Heart right ventricle (tissue), 16 donors: ENCODE measurements around the gene RRM2. TPM values are rescaled to one million over a fixed set of nuclear protein-coding genes. Genes with fewer than 3 reads are reported as not detected.

Source experiments
- ATAC-seq, 8 donors: fragments of 200-7000 bp; cut with Tn5 transposase; one replicate each; pipeline ENCODE4 v1.9.1; 2020; ENCODE audit warnings: mild to moderate bottlenecking in 8 of 8, moderate library complexity in 8 of 8, moderate number of reproducible peaks in 1 of 8
- DNase-seq, 2 donors: peaks; one replicate each; pipeline ENCODE4 v3.0.0-alpha.2; 2020
- H3K27ac ChIP-seq, 10 donors: fragments of 200-600 bp; sonication (generic) in 2 of 10; one replicate each; pipeline versions ENCODE4 v1.5.0 to v1.8.0; 2020 to 2022; ENCODE audit warnings: mild to moderate bottlenecking in 3 of 10
- H3K27me3 ChIP-seq, 7 donors: fragments of 200-600 bp; one replicate each; pipeline ENCODE4 v1.8.0; 2021 to 2022; ENCODE audit warnings: mild to moderate bottlenecking in 2 of 7
- H3K36me3 ChIP-seq, 9 donors: fragments of 200-600 bp; sonication (generic) in 1 of 9; one replicate each; pipeline versions ENCODE4 v1.5.0 to v1.8.0; 2020 to 2022; ENCODE audit warnings: mild to moderate bottlenecking in 2 of 9
- H3K4me1 ChIP-seq, 9 donors: fragments of 200-600 bp; sonication (generic) in 1 of 9; one replicate each; pipeline versions ENCODE4 v1.5.0 to v1.8.0; 2020 to 2022; ENCODE audit warnings: mild to moderate bottlenecking in 4 of 9
- H3K4me3 ChIP-seq, 10 donors: fragments of 200-600 bp; sonication (generic) in 2 of 10; one replicate each; pipeline versions ENCODE4 v1.5.0 to v1.8.0; 2020 to 2022; ENCODE audit warnings: mild to moderate bottlenecking in 7 of 10, moderate library complexity in 2 of 10
- H3K9me3 ChIP-seq, 11 donors: fragments of 200-600 bp in 10 of 11; sonication (generic) in 2 of 11; one replicate each; pipeline versions ENCODE4 v1.5.0 to v1.8.0; 2013 to 2022; ENCODE audit warnings: mild to moderate bottlenecking in 2 of 11, control low read depth in 1 of 11, moderate library complexity in 1 of 11
- WGBS, 2 donors: extraction: QIAGEN DNeasy Blood & Tissue Kit; methylation state at CpG; one replicate each; pipeline ENCODE4 v1.1.7; 2013; ENCODE audit warnings: inconsistent platforms in 1 of 2; 5-methylcytosine and 5-hydroxymethylcytosine counted together
- intact Hi-C, 10 donors: fragments of 100-400 bp; cut with DNase I; formaldehyde crosslinking; loops; one replicate each; pipeline versions ENCODE4 v1.11.1 to v1.14.2; 2022
- polyA plus RNA-seq, 2 donors: library from polyadenylated mRNA; stranded (reverse); fragments of 200-250 nt; gene quantifications; one replicate each; pipeline ENCODE4 v1.2.3, GENCODE V29; 2013
- total RNA-seq, 10 donors: library from RNA; stranded (reverse); fragmentation: NEBNext Ultra II Directional in 3 of 10; extraction: Animal tissue kit (Norgen Biotek cat#: 25700) in 3 of 10; gene quantifications; one replicate each; pipeline versions ENCODE4 v1.2.1 to v1.2.4, GENCODE V29; 2021 to 2023
- TF ChIP-seq, protein P1 (sequence below), 9 donors: fragments of 200-600 bp; sonication (generic) in 2 of 9; IDR thresholded peaks; one replicate each; pipeline versions ENCODE4 v1.5.0 to v1.8.0; 2021 to 2022; ENCODE audit warnings: antibody characterized with exemption in 9 of 9, mild to moderate bottlenecking in 5 of 9, moderate library complexity in 1 of 9
- donor health status: Arrhythmogenic right ventricular cardiomyopathy.
- donor health status: ischemic (EF 13 %, LVEDD 7.1; RV severe dilation, severe dysfunction).
- donor health status: healthy with polysubstance abuse.
- donor health status: DM: no; HTN: yes; CAD: no.
- donor health status: DM: no; HTN: no; CAD: no.
- donor health status: ischemic (EF 25% LVEDD 6.9; RV normal size, moderate dysfunction).
- donor health status: ischemic (EF 25% LVEDD 5.7; RV mildly dilated, moderate dysfunction).
- donor health status: healthy.
- donor health status: DM: yes; HTN: yes; CAD: no.
- donor health status: Ischemic cardiomyopathy.
- donor health status: ischemic (EF 35%, LVEDD 5.7; RV mildly dilated, moderate dysfunction).
- donor health status: nonischemic (EF 11% LVEDD 7.7; RV severe dilation, severe dysfunction).
- donor health status: DM: yes; HTN: yes; CAD: no.
- donor health status: PGD.
- donor health status: ischemic (EF 29% LVEDD 5.4; RV normal size, mild dysfunction).
- donor health status: nonischemic (EF 23%, LVEDD 6.1; RV moderate dilation, normal function).

RRM2 gene
- total and polyA plus RNA-seq, 12 donors = 0.08 to 18.7 (median 0.85) TPM

DNA sequence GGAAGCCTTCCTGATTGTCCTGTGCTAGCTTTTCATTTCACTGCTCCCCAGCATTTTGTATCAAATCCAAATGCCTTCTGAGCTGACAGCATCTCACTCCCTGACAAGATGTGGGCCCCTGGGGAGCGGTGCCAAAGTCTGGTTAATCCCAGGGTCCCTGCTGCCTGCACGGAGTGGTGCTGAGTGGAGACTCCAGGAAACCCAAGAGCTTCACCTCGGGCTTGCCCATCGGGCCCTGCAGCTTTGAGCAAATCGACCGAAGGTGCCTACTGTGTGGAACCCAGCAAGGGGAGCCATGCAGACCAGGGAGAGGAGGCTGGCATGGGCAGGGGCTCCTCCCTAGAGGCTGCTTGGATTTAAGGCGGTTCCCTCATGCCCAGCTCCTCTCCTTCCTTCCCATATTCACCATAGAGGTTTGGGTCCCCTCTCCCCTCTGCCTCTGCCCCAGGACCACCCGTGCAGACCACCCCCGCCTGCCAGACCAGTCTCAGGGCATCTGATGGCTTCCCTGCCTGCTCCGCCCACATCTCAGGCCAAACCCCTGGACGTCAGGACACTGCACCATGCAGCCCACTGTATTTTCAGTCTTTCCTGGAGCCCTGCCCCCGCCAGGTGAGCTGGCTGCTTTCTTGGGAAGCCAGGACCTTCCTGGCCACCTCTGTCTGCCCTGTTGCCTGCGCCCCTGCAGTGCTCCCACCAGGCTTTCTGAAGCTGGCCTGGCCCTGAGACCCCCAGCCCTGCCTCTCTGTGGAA, 37.8 kb downstream of the RRM2 start:
- intact Hi-C loops = no loop called here
- WGBS, 2 donors = 91% methylated on average over 13 of the region's 13 CpGs

DNA sequence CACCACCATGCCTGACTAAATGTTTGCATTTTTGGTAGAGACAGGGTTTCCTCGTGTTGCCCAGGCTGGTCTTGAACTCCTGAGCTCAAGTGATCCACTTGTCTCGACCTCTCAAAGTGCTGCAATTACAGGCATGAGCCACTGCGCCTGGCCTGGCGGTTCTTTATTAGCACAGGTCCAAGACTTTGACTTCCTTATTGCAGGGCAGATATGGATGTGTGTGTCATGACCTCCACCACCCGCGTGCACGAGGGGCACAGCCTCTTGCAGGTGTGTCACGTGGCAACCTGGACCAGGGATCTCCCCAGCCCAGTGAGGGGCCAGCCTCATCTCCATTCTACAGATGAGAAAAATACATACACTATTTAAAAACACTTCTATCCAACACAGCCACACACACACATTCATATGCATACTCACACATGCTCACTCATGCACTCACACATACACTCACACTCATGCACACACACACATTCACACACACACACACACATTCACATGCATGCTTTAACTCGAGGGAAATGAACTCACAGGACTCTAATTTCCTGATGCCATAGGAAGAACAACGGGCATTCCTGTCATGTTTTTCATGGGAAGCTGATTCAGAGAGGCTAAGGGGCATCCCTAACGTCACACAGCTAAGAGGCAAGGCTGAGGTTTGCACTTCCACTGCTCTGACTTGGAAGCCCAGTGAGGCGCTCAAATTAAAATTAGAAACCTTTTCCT, 38.8 kb downstream of the RRM2 start:
- Histone ChIP-seq H3K36me3 (no peaks in the 10 kb centered on the region), H3K4me1 (peaks cover 0 to 22% (median 8%) of the 10 kb centered on the region in 9 donors), H3K4me3 (no peak overlapping the region), H3K9me3 (no peaks in the 10 kb centered on the region), H3K27me3 (no peaks in the 10 kb centered on the region), H3K27ac (no peak overlapping the region)
- DNase-seq (no peak), ATAC-seq (no peak)
- TF ChIP-seq, protein P1, sequence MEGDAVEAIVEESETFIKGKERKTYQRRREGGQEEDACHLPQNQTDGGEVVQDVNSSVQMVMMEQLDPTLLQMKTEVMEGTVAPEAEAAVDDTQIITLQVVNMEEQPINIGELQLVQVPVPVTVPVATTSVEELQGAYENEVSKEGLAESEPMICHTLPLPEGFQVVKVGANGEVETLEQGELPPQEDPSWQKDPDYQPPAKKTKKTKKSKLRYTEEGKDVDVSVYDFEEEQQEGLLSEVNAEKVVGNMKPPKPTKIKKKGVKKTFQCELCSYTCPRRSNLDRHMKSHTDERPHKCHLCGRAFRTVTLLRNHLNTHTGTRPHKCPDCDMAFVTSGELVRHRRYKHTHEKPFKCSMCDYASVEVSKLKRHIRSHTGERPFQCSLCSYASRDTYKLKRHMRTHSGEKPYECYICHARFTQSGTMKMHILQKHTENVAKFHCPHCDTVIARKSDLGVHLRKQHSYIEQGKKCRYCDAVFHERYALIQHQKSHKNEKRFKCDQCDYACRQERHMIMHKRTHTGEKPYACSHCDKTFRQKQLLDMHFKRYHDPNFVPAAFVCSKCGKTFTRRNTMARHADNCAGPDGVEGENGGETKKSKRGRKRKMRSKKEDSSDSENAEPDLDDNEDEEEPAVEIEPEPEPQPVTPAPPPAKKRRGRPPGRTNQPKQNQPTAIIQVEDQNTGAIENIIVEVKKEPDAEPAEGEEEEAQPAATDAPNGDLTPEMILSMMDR (IDR thresholded peaks at IDR 0.05) = no peak
- intact Hi-C loops = no loop called here
- 85 to 91% methylated on average over 12 of the region's 12 CpGs for WGBS, 2 donors

More for the DNA sequence above, 37.8 kb downstream of the RRM2 start:
- Histone ChIP-seq H3K27ac (no peak overlapping the region), H3K4me1 (peaks cover 0 to 22% (median 8%) of the 10 kb centered on the region in 9 donors), H3K9me3 (no peaks in the 10 kb centered on the region), H3K27me3 (no peaks in the 10 kb centered on the region), H3K36me3 (peaks cover 0 to 6% (median 0%) of the 10 kb centered on the region in 9 donors), H3K4me3 (no peak overlapping the region)
- DNase-seq = no peak
- no peak for ATAC-seq
- TF ChIP-seq, protein P1 (IDR thresholded peaks at IDR 0.05) = no peak

DNA sequence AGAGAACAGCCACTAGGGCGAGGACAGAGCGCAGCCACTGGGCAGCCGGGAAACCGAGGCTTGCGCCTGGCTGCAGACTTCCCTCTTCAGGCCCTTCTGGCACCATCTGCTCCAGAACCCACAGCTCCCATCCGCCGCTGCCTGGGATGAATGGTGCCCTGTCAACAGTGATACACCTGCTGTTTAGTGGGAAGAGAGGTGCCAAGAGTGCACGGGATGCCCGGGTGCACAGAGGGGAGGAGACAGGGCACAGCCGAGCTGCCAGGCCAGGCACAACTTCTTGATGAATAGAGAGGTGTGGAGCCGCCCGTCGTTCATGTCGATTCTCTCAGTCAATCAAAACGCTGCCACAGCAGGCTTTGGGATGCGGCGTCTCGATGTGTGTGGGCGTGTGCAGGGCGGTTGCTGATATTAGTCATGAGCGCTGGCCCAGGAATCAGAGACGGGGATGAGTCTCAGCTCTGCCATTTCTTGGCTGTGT, 39.5 kb downstream of the RRM2 start:
- no peaks in the 10 kb centered on the region for H3K36me3 ChIP-seq
- no peaks in the 10 kb centered on the region for H3K9me3 ChIP-seq
- intact Hi-C loops = no loop called here
- DNase-seq = no peak
- WGBS, 2 donors = 78 to 83% methylated on average over 22 of the region's 22 CpGs
- peak in 1 of 8 donors; percentile 47 for ATAC-seq
- H3K27me3 ChIP-seq = no peaks in the 10 kb centered on the region
- H3K4me3 ChIP-seq = no peak overlapping the region
- TF ChIP-seq, protein P1 (IDR thresholded peaks at IDR 0.05) = no peak
- H3K4me1 ChIP-seq = peaks cover 0 to 22% (median 8%) of the 10 kb centered on the region in 9 donors
- H3K27ac ChIP-seq = no peak overlapping the region

DNA sequence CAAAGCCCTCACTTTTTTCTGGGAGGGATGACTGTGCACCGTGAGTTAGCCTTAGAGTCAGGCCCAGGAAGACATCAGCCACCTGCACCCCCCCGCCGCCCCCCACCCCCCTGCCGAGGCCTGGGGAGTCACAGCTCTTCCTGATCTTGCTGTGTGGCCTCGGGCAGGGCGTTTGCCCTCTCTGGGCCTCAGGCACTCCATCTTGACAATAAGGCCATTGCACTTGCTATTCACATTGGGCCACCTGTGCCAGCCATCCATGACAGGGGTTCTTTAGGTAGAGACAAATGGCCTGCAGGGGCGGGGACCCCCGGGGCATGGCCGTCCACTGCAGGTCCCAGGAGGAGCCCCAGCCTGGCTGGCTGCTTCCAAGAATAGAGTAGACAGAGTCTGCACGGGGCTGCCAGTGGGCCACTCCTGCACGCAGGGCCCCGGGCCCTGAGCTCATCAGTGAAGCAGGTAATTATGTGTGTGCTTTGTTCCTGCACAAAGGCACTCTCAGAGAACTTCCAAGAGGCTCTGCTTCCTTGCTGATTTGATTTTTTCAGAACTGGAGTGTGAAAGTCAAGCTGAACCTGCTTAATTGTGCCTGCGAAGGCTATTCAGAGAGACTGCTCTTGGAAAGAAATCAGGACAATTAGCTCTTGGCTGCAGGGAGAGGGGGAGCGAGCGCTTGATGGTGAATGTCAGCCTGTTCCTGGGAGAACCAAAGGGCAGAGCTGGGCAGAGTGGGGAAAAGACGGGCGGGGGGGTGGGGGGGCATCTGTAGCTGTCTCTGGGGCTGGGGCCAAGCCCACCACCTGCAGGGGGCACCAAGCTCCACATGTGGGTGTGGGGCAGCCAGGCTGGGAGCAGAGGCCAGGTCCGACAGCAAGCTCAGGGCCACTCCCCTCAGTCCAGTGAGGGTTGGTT, 40.3 kb downstream of the RRM2 start:
- Histone ChIP-seq H3K4me3 (no peak overlapping the region), H3K9me3 (no peaks in the 10 kb centered on the region), H3K27me3 (no peaks in the 10 kb centered on the region), H3K36me3 (no peaks in the 10 kb centered on the region), H3K4me1 (peaks cover 0 to 22% (median 8%) of the 10 kb centered on the region in 9 donors), H3K27ac (no peak overlapping the region)
- no peak for DNase-seq
- intact Hi-C loops = no loop called here
- 70 to 73% methylated on average over 18 of the region's 18 CpGs for WGBS, 2 donors
- peak in 3 of 8 donors; percentile 26 to 69 (median 58) for ATAC-seq
- TF ChIP-seq, protein P1 (IDR thresholded peaks at IDR 0.05) = peak in 5 of 9 donors; percentile 14 to 34 (median 22)
